Measurements from ENCODE around the gene RTKN.

The RTKN gene

GRCh38 chr2:74393525-74393924 lies 48.2 kb downstream of the RTKN start:
- TF ChIP-seq ESRRG (CRISPR knock-in tag; IDR thresholded peaks at IDR 0.05) (no peak), ZNF70 (CRISPR knock-in tag; IDR thresholded peaks at IDR 0.05) (no peak), RARB (CRISPR knock-in tag; IDR thresholded peaks at IDR 0.05) (no peak), GLIS3 (CRISPR knock-in tag; IDR thresholded peaks at IDR 0.05) (no peak), CSDC2 (CRISPR knock-in tag; IDR thresholded peaks at IDR 0.05) (no peak), ZNF565 (CRISPR knock-in tag; conservative IDR thresholded peaks at IDR 0.05; ENCODE audit: low read depth) (no peak), SNAI2 (CRISPR knock-in tag; IDR thresholded peaks at IDR 0.05) (no peak), ZFP3 (CRISPR knock-in tag; IDR thresholded peaks at IDR 0.05) (no peak), BACH2 (CRISPR knock-in tag; IDR thresholded peaks at IDR 0.05; ENCODE audit: borderline replicate concordance) (no peak), ZFP30 (CRISPR knock-in tag; IDR thresholded peaks at IDR 0.05) (no peak), POU6F1 (CRISPR knock-in tag; IDR thresholded peaks at IDR 0.05; ENCODE audit: borderline replicate concordance, low read depth) (no peak), ZC3H10 (CRISPR knock-in tag; IDR thresholded peaks at IDR 0.05) (no peak), OSR1 (CRISPR knock-in tag; IDR thresholded peaks at IDR 0.05) (no peak), TCF4 (CRISPR knock-in tag; IDR thresholded peaks at IDR 0.05; ENCODE audit: borderline replicate concordance) (no peak), PPARA (CRISPR knock-in tag; IDR thresholded peaks at IDR 0.05; ENCODE audit: borderline replicate concordance) (no peak)
- no peak for ATAC-seq

- no peak for ATAC-seq
Observed at GRCh38 chr2:74392449-74392743, 49.3 kb downstream of the RTKN start.

More at GRCh38 chr2:74392449-74392743, 49.3 kb downstream of the RTKN start:
- TF ChIP-seq ZFP30 (CRISPR knock-in tag; IDR thresholded peaks at IDR 0.05) (no peak), SNAI2 (CRISPR knock-in tag; IDR thresholded peaks at IDR 0.05) (no peak), PPARA (CRISPR knock-in tag; IDR thresholded peaks at IDR 0.05; ENCODE audit: borderline replicate concordance) (no peak), CREB5 (CRISPR knock-in tag; IDR thresholded peaks at IDR 0.05; ENCODE audit: low read depth) (no peak), RARB (CRISPR knock-in tag; IDR thresholded peaks at IDR 0.05) (no peak), OSR1 (CRISPR knock-in tag; IDR thresholded peaks at IDR 0.05) (no peak), PATZ1 (CRISPR knock-in tag; IDR thresholded peaks at IDR 0.05; ENCODE audit: borderline replicate concordance) (no peak), ARNTL (CRISPR knock-in tag; IDR thresholded peaks at IDR 0.05; ENCODE audit: borderline replicate concordance, low read depth) (no peak), CSDC2 (CRISPR knock-in tag; IDR thresholded peaks at IDR 0.05) (no peak), POU6F1 (CRISPR knock-in tag; IDR thresholded peaks at IDR 0.05; ENCODE audit: borderline replicate concordance, low read depth) (no peak), GLIS3 (CRISPR knock-in tag; IDR thresholded peaks at IDR 0.05) (no peak), TOX (CRISPR knock-in tag; IDR thresholded peaks at IDR 0.05; ENCODE audit: borderline replicate concordance) (no peak), ZNF8 (CRISPR knock-in tag; IDR thresholded peaks at IDR 0.05) (no peak), ZFP3 (CRISPR knock-in tag; IDR thresholded peaks at IDR 0.05) (no peak), CSRNP3 (CRISPR knock-in tag; IDR thresholded peaks at IDR 0.05) (no peak), ISL1 (CRISPR knock-in tag; IDR thresholded peaks at IDR 0.05) (no peak), TSHZ2 (CRISPR knock-in tag; IDR thresholded peaks at IDR 0.05) (no peak), ZC3H10 (CRISPR knock-in tag; IDR thresholded peaks at IDR 0.05) (no peak), BACH2 (CRISPR knock-in tag; IDR thresholded peaks at IDR 0.05; ENCODE audit: borderline replicate concordance) (no peak)
